ENCODE data around the gene SPAM1. TPM values are rescaled to one million over a fixed set of nuclear protein-coding genes. Genes with fewer than 3 reads are reported as not detected.
"Not testable (repeated sequence)": the region's sequence is repeated elsewhere in the genome, so short reads cannot be mapped to it uniquely, and the experiment has no call there.

Gene SPAM1
- total RNA-seq, 1 donor from 2014 or later: not detected

GRCh38 chr7:123999703-124000102 is 74.7 kb downstream of the SPAM1 start:
- peaks cover 7% of the 10 kb centered on the region for H3K9me3 Mint-ChIP-seq (ENCODE audit: unreplicated experiment)
- H3K4me1 Mint-ChIP-seq (ENCODE audit: low read depth, unreplicated experiment): no peaks in the 10 kb centered on the region
- Histone ChIP-seq H2AFZ (ENCODE audit: low read depth, low read length) (no peak overlapping the region), H4K20me1 (ENCODE audit: insufficient read depth, low read length) (no peaks in the 10 kb centered on the region), H3K79me2 (ENCODE audit: insufficient read depth, low read length) (no peaks in the 10 kb centered on the region), H3K27me3 (ENCODE audit: insufficient read depth, low read length) (no peaks in the 10 kb centered on the region), H3K4me2 (ENCODE audit: low read length) (no peak overlapping the region), H3K9ac (ENCODE audit: low read length) (no peak overlapping the region), H3K4me3 (ENCODE audit: insufficient read depth, low read depth, low read length) (no peak overlapping the region), H3K27ac (ENCODE audit: low read depth, low read length) (no peak overlapping the region), H3K9me3 (ENCODE audit: insufficient read depth, low read depth, low read length) (no peaks in the 10 kb centered on the region), H3K36me3 (ENCODE audit: insufficient read depth, low read length) (no peaks in the 10 kb centered on the region), H3K4me1 (ENCODE audit: insufficient read depth, low read length) (no peaks in the 10 kb centered on the region)
- DNase-seq (ENCODE audit: low read depth) (no peak), FAIRE-seq (no peak)
- H3K27ac Mint-ChIP-seq (ENCODE audit: unreplicated experiment): no peak overlapping the region
- TF ChIP-seq EZH2 (IDR thresholded peaks at IDR 0.05; ENCODE audit: insufficient read depth, low read length): no peak
- no peak for TF ChIP-seq CTCF (IDR thresholded peaks at IDR 0.05; ENCODE audit: insufficient read depth, low read depth, low read length)
- no peak overlapping the region for H3K4me3 Mint-ChIP-seq (ENCODE audit: unreplicated experiment)
- H3K36me3 Mint-ChIP-seq (ENCODE audit: low read depth, unreplicated experiment): no peaks in the 10 kb centered on the region
- no peaks in the 10 kb centered on the region for H3K27me3 Mint-ChIP-seq (ENCODE audit: low read depth, unreplicated experiment)

GRCh38 chr7:124008296-124008695 is 83.3 kb downstream of the SPAM1 start:
- H3K36me3 Mint-ChIP-seq (ENCODE audit: low read depth, unreplicated experiment); H3K4me3 Mint-ChIP-seq (ENCODE audit: unreplicated experiment); H3K9me3 Mint-ChIP-seq (ENCODE audit: unreplicated experiment); H3K27me3 ChIP-seq (ENCODE audit: insufficient read depth, low read length); H4K20me1 ChIP-seq (ENCODE audit: insufficient read depth, low read length); H3K36me3 ChIP-seq (ENCODE audit: insufficient read depth, low read length); H3K79me2 ChIP-seq (ENCODE audit: insufficient read depth, low read length); H3K4me1 ChIP-seq (ENCODE audit: insufficient read depth, low read length); H3K4me3 ChIP-seq (ENCODE audit: insufficient read depth, low read depth, low read length); FAIRE-seq; H3K9ac ChIP-seq (ENCODE audit: low read length); H3K27ac ChIP-seq (ENCODE audit: low read depth, low read length); H3K4me1 Mint-ChIP-seq (ENCODE audit: low read depth, unreplicated experiment); H3K27me3 Mint-ChIP-seq (ENCODE audit: low read depth, unreplicated experiment); H3K27ac Mint-ChIP-seq (ENCODE audit: unreplicated experiment); DNase-seq (ENCODE audit: low read depth); H2AFZ ChIP-seq (ENCODE audit: low read depth, low read length); H3K4me2 ChIP-seq (ENCODE audit: low read length); H3K9me3 ChIP-seq (ENCODE audit: insufficient read depth, low read depth, low read length): not testable (repeated sequence)

- Histone ChIP-seq H3K4me1 (ENCODE audit: insufficient read depth, low read length) (no peaks in the 10 kb centered on the region), H3K4me3 (ENCODE audit: insufficient read depth, low read depth, low read length) (no peak overlapping the region), H4K20me1 (ENCODE audit: insufficient read depth, low read length) (no peaks in the 10 kb centered on the region), H3K36me3 (ENCODE audit: insufficient read depth, low read length) (no peaks in the 10 kb centered on the region), H3K79me2 (ENCODE audit: insufficient read depth, low read length) (no peaks in the 10 kb centered on the region), H3K4me2 (ENCODE audit: low read length) (no peak overlapping the region), H3K9ac (ENCODE audit: low read length) (no peak overlapping the region), H3K27ac (ENCODE audit: low read depth, low read length) (no peak overlapping the region), H2AFZ (ENCODE audit: low read depth, low read length) (no peak overlapping the region), H3K27me3 (ENCODE audit: insufficient read depth, low read length) (no peaks in the 10 kb centered on the region), H3K9me3 (ENCODE audit: insufficient read depth, low read depth, low read length) (no peaks in the 10 kb centered on the region)
- FAIRE-seq: no peak
- no peak overlapping the region for H3K27ac Mint-ChIP-seq (ENCODE audit: unreplicated experiment)
- H3K9me3 Mint-ChIP-seq (ENCODE audit: unreplicated experiment): no peaks in the 10 kb centered on the region
- H3K4me3 Mint-ChIP-seq (ENCODE audit: unreplicated experiment): no peak overlapping the region
- TF ChIP-seq CTCF (IDR thresholded peaks at IDR 0.05; ENCODE audit: insufficient read depth, low read depth, low read length) (no peak), EZH2 (IDR thresholded peaks at IDR 0.05; ENCODE audit: insufficient read depth, low read length) (no peak)
- H3K36me3 Mint-ChIP-seq (ENCODE audit: low read depth, unreplicated experiment): no peaks in the 10 kb centered on the region
- DNase-seq (ENCODE audit: low read depth): no peak
- H3K4me1 Mint-ChIP-seq (ENCODE audit: low read depth, unreplicated experiment): no peaks in the 10 kb centered on the region
- no peaks in the 10 kb centered on the region for H3K27me3 Mint-ChIP-seq (ENCODE audit: low read depth, unreplicated experiment)
Observed at GRCh38 chr7:124009321-124009720, 84.3 kb downstream of the SPAM1 start.

Other genes with a start within 250 kb of the SPAM1 start
- gene WASL, start 176.2 kb upstream of the SPAM1 start, total RNA-seq: 34.3 and 36.0 TPM in 2 replicates
- not detected in 2 replicates for gene HYAL4, start 80.1 kb upstream of the SPAM1 start, total RNA-seq
- gene TMEM229A, start 107.8 kb downstream of the SPAM1 start, total RNA-seq: 0.09 TPM in 1 of 2 replicates, not detected in the other